Natural killer cell (primary cell): ENCODE results near the gene COPG2. TPM values are rescaled to one million over a fixed set of nuclear protein-coding genes. Genes with fewer than 3 reads are reported as not detected.

ENCODE experiments used
- ATAC-seq, 3 donors: fragments of 150-1000 bp in 2 of 3; fragments of 200-7000 bp in 1 of 3; cut with Tn5 transposase; 1 replicate in 1 of 3; 2 replicates in 2 of 3; pipeline ENCODE4 v1.10.0; 2021; ENCODE audit warnings: mild to moderate bottlenecking in 2 of 3, moderate library complexity in 2 of 3
- DNase-seq, 2 donors: peaks; one replicate each; pipeline versions ENCODE4 v3.0.0 to v3.0.0-alpha.2; 2013 to 2021; ENCODE audit warnings: mixed read lengths in 1 of 2
- H3K27ac ChIP-seq: one replicate; pipeline ENCODE4 v1.5.1; 2013; ENCODE audit warnings: mild to moderate bottlenecking, low read length
- H3K27me3 ChIP-seq: one replicate; pipeline ENCODE4 v1.6.1; 2013; ENCODE audit warnings: low read length; ENCODE audit not compliant: control insufficient read depth, insufficient read depth
- H3K36me3 ChIP-seq: one replicate; pipeline ENCODE4 v1.6.1; 2013; ENCODE audit warnings: low read length; ENCODE audit not compliant: control insufficient read depth, insufficient read depth
- H3K4me1 ChIP-seq: one replicate; pipeline ENCODE4 v1.6.1; 2013; ENCODE audit warnings: low read length; ENCODE audit not compliant: control insufficient read depth, insufficient read depth
- H3K4me3 ChIP-seq: one replicate; pipeline ENCODE4 v1.5.1; 2013; ENCODE audit warnings: low read length
- H3K9me3 ChIP-seq: one replicate; pipeline ENCODE4 v1.6.1; 2013; ENCODE audit warnings: low read length; ENCODE audit not compliant: control insufficient read depth, insufficient read depth
- H3K27ac Mint-ChIP-seq, 2 donors: one replicate each; pipeline ENCODE4 v1.8.0; 2022; ENCODE audit warnings: mild to moderate bottlenecking in 2 of 2, mixed read lengths in 2 of 2, moderate library complexity in 1 of 2
- H3K27me3 Mint-ChIP-seq, 2 donors: one replicate each; pipeline ENCODE4 v1.8.0; 2022; ENCODE audit warnings: low read depth in 2 of 2, mixed read lengths in 2 of 2
- H3K36me3 Mint-ChIP-seq: one replicate; pipeline ENCODE4 v1.8.0; 2022; ENCODE audit warnings: mixed read lengths
- H3K4me1 Mint-ChIP-seq, 2 donors: one replicate each; pipeline ENCODE4 v1.8.0; 2022; ENCODE audit warnings: mixed read lengths in 2 of 2
- H3K4me3 Mint-ChIP-seq: one replicate; pipeline ENCODE4 v1.8.0; 2022; ENCODE audit warnings: mild to moderate bottlenecking, moderate library complexity, mixed read lengths
- H3K9me3 Mint-ChIP-seq, 2 donors: one replicate each; pipeline ENCODE4 v1.8.0; 2022; ENCODE audit warnings: mixed read lengths in 2 of 2
- CTCF ChIP-seq: fragments of 200-600 bp; IDR thresholded peaks from one replicate; pipeline ENCODE4 v1.8.0; 2022; ENCODE audit warnings: antibody characterized with exemption
- WGBS: methylation state at CpG from one replicate; pipeline ENCODE4 v1.1.7; 2013; ENCODE audit warnings: missing lambda C conversion rate; ENCODE audit not compliant: insufficient coverage; 5-methylcytosine and 5-hydroxymethylcytosine counted together
- intact Hi-C: fragments of 100-400 bp; cut with micrococcal nuclease; formaldehyde crosslinking; loops from one replicate; pipeline ENCODE4 v1.14.2; 2022
- total RNA-seq, 4 donors: library from RNA; stranded (reverse); fragments of 120-200 nt in 1 of 4; gene quantifications; one replicate each; pipeline versions ENCODE4 v1.2.3 to v1.2.4, GENCODE V29; 2013 to 2022

The COPG2 gene
- 1 to 10 TPM; 6.6 to 9.1 (median 8.9) TPM for total RNA-seq
- 16.7 TPM for total RNA-seq (2013)

- Mint-ChIP-seq H3K36me3 (no peaks in the 10 kb centered on the region), H3K27ac (peak within 1 kb of the TSS; percentile 72 to 81), H3K4me1 (peaks cover 17 to 21% of the 10 kb centered on the region in 2 donors), H3K9me3 (no peaks in the 10 kb centered on the region), H3K4me3 (peak within 1 kb of the TSS; percentile 89), H3K27me3 (peaks cover 6 to 12% of the 10 kb centered on the region in 2 donors)
- Histone ChIP-seq H3K27me3 (no peaks in the 10 kb centered on the region), H3K36me3 (no peaks in the 10 kb centered on the region), H3K9me3 (no peaks in the 10 kb centered on the region), H3K4me1 (peaks cover 6% of the 10 kb centered on the region), H3K4me3 (peak within 1 kb of the TSS; percentile 78), H3K27ac (peak within 1 kb of the TSS; percentile 49)
- ATAC-seq (peak; percentile 90 to 95 (median 92)), DNase-seq (peak; percentile 79 to 83)
- intact Hi-C loops, result loop anchor here (5.0 kb wide), 1 partner anchor 596 kb away; the partner anchor contains the start of gene KLHDC10
- no peak for TF ChIP-seq CTCF
- under 1% methylated on average over 103 of the region's 103 CpGs for WGBS
Measured at GRCh38 chr7:130668258-130669084, at the start of gene COPG2. COPG2 (minus strand) TSS chr7:130668748; CDS start chr7:130668668, 80 bp downstream.

GRCh38 chr7:130712416-130712815, 43.9 kb upstream of the COPG2 start:
- H3K9me3 ChIP-seq, result no peaks in the 10 kb centered on the region
- no peak for DNase-seq
- H3K4me1 ChIP-seq, result no peaks in the 10 kb centered on the region
- ATAC-seq, result no peak
- H3K4me3 ChIP-seq, result no peak overlapping the region
- H3K36me3 ChIP-seq, result no peaks in the 10 kb centered on the region
- Mint-ChIP-seq H3K9me3 (no peaks in the 10 kb centered on the region), H3K36me3 (no peaks in the 10 kb centered on the region), H3K27me3 (peaks cover 10 to 31% of the 10 kb centered on the region in 2 donors), H3K4me1 (no peaks in the 10 kb centered on the region), H3K4me3 (no peak overlapping the region), H3K27ac (no peak overlapping the region)
- H3K27me3 ChIP-seq, result no peaks in the 10 kb centered on the region
- intact Hi-C loops, result no loop called here
- TF ChIP-seq CTCF, result no peak
- H3K27ac ChIP-seq, result no peak overlapping the region
- 54% methylated on average over 3 of the region's 3 CpGs for WGBS

GRCh38 chr7:130708766-130709165, 40.2 kb upstream of the COPG2 start:
- H3K27ac Mint-ChIP-seq, result no peak overlapping the region
- Histone ChIP-seq H3K27me3 (peaks cover 5% of the 10 kb centered on the region), H3K4me1 (no peaks in the 10 kb centered on the region), H3K9me3 (no peaks in the 10 kb centered on the region), H3K36me3 (no peaks in the 10 kb centered on the region), H3K4me3 (no peak overlapping the region), H3K27ac (no peak overlapping the region)
- 94% methylated on average over 4 of the region's 4 CpGs for WGBS
- ATAC-seq (no peak), DNase-seq (no peak)
- intact Hi-C loops, result no loop called here
- no peak for TF ChIP-seq CTCF
- H3K27me3 Mint-ChIP-seq, result peaks cover 23 to 48% of the 10 kb centered on the region in 2 donors
- H3K4me3 Mint-ChIP-seq, result no peak overlapping the region
- H3K36me3 Mint-ChIP-seq, result no peaks in the 10 kb centered on the region
- H3K4me1 Mint-ChIP-seq, result no peaks in the 10 kb centered on the region
- H3K9me3 Mint-ChIP-seq, result no peaks in the 10 kb centered on the region
